ENCODE measurements around the gene SRSF7.

DNA sequence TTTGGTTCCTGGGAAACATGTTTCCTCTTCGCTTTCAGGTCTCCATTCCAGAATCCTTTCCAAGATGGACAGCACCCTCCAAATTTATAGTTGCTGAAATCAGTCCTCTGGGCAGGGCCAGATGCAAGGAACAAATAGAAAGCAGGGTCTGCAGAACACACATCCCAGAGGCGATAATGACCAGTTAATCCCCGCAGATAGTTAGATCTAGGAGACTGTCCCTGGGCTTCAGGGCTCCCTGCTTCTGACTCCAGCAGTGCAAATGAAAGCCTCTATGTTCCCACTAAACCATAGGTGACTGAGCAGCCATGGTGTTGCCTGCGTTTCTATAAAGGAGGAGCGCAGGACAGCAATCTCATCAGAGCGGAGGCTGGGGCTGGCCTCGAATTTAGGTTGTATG, 38.7 kb downstream of the SRSF7 start:
- TF ChIP-seq POLR2AphosphoS5 (IDR thresholded peaks at IDR 0.05; ENCODE audit: control insufficient read depth, insufficient read depth, low read depth, low read length) = no peak
- TF ChIP-seq, protein P1, sequence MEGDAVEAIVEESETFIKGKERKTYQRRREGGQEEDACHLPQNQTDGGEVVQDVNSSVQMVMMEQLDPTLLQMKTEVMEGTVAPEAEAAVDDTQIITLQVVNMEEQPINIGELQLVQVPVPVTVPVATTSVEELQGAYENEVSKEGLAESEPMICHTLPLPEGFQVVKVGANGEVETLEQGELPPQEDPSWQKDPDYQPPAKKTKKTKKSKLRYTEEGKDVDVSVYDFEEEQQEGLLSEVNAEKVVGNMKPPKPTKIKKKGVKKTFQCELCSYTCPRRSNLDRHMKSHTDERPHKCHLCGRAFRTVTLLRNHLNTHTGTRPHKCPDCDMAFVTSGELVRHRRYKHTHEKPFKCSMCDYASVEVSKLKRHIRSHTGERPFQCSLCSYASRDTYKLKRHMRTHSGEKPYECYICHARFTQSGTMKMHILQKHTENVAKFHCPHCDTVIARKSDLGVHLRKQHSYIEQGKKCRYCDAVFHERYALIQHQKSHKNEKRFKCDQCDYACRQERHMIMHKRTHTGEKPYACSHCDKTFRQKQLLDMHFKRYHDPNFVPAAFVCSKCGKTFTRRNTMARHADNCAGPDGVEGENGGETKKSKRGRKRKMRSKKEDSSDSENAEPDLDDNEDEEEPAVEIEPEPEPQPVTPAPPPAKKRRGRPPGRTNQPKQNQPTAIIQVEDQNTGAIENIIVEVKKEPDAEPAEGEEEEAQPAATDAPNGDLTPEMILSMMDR (IDR thresholded peaks at IDR 0.05 in 2 of 3, conservative IDR thresholded peaks at IDR 0.05 in 1 of 3; ENCODE audit: insufficient read depth in 2 of 3, low read depth in 1 of 3, low read length in 3 of 3) = no peak
- TF ChIP-seq, protein P2, sequence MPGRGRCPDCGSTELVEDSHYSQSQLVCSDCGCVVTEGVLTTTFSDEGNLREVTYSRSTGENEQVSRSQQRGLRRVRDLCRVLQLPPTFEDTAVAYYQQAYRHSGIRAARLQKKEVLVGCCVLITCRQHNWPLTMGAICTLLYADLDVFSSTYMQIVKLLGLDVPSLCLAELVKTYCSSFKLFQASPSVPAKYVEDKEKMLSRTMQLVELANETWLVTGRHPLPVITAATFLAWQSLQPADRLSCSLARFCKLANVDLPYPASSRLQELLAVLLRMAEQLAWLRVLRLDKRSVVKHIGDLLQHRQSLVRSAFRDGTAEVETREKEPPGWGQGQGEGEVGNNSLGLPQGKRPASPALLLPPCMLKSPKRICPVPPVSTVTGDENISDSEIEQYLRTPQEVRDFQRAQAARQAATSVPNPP (IDR thresholded peaks at IDR 0.05; ENCODE audit: borderline replicate concordance, insufficient read depth, insufficient read length) = no peak

Data from K562 (cell line).